Measurements from ENCODE around the gene RBP5. TPM values are rescaled to one million over a fixed set of nuclear protein-coding genes. Genes with fewer than 3 reads are reported as not detected.

The RBP5 gene
- total RNA-seq, 1 donor, result under 0.01 TPM

DNA sequence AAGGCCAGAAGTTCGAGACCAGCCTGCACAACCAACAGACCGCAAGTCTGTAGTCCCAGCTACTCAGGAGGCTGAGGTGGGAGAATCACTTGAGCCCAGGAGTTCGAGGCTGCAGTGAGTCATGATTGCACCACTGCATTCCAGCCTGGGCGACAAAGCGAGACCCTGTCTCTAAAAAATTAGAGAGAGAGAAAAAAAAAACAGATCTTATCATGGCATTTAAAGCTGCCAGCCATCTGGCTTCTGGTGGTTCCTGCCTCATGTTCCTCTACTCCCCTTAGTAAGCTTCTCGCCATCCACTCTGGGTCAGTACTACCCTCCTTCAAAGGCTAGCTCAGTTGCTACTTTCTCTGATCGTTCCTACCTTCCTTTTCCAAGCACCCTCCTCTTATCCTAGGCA is 17.5 kb upstream of the RBP5 start:
- DNase-seq (ENCODE audit: low read depth in 2 of 3, low spot score in 2 of 3), result no peak

DNA sequence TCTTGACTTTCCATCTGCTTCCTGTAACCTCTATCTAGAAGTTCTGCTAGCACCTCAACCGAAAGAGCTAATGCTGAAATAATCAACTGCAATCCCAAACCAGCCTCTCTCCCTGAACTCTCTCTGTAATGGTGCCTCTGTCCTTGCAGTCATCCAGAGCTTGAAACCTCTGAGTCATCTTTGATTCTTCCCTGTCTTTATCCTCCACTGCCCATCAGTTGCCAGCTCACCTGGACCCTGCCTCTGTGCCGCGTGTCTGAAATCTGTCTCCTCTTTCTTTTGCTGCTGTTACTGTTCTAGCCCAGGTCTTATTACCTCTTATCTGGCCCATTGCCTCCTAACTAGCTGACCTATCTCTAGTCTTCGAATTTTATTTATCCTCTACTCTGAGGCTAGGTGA is 17.0 kb upstream of the RBP5 start:
- DNase-seq (ENCODE audit: low read depth in 2 of 3, low spot score in 2 of 3), result no peak

DNA sequence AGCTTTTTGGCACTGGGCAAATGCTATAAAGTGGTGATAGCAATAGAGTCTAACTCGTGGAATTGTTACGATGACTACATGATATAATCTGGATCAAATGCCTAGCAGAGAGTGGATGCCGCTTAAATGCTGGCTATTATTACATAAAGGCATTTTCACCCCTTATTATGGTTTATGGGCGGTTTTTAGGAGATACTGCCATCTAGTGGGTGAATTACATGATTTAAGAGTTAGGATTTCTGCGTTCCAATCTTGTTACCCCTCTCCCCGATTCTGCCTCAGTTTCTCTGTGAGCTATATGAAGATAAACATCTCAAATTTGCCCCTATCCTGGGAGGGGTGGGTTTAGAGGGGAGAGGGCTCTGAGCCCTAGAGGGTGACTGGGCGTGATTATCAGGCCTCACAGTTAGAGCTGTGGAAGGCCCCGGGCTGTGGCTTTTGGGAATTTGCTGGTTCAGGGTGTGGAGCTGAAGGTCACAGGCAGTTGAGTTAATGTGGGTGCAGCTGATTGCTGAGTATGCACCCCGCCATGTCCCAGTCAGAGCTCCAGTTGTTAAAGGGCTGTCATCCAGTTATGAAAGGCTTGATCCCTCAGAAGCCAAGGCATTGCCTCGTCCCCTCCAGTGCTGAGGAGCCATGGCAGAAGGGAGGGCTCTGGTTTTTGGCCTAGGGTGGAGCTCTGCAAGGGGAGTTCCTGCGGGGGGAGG is 15.9 kb upstream of the RBP5 start:
- DNase-seq (ENCODE audit: low read depth in 2 of 3, low spot score in 2 of 3), result peak in 1 of 3 donors; percentile 58

DNA sequence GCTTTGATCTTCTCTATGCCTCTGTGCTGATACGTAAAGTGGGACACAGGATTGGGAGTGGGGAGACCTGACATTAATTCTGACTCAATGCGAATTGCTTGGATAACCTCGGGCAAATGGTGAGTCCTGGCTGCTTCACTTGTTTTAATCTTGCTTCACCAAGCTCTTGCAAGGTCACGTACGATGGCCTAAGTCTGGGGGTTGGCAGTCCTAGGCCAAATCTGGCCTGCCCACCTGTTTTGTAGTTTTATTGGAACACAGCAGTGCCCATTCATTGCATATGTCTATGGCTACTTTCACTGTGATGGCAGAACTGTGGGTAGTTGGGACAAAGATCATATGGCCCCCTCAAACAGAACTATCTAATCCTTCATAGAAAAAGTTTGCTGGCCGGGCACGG is 14.9 kb upstream of the RBP5 start:
- DNase-seq (ENCODE audit: low read depth in 2 of 3, low spot score in 2 of 3), result no peak

DNA sequence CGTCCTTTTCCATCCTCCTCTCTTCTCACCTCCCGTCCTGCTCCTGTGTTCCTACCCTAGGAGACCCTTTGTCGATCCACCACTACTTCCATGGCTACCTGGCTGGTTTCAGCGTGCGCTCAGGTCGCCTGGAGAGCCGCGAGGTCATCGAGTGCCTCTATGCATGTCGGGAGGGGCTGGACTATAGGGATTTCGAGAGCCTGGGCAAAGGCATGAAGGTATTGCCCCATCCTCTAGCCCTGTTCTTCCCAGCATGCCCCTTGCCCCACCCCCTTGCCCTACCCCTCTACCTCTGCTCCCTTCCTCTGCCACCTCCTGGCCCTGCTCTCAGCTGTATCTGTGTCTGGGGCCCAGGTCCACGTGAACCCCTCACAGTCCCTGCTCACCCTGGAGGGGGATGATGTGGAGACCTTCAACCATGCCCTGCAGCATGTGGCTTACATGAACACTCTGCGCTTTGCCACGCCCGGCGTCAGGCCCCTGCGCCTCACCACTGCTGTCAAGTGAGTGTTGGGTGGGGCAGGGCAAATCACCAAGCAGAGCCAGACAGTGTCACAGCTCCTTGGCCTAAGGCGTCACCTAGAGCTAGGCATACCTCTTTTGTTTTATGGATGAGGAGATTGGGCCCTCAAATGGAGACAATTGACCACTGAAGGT is 14.2 kb upstream of the RBP5 start:
- DNase-seq (ENCODE audit: low read depth in 2 of 3, low spot score in 2 of 3), result no peak

DNA sequence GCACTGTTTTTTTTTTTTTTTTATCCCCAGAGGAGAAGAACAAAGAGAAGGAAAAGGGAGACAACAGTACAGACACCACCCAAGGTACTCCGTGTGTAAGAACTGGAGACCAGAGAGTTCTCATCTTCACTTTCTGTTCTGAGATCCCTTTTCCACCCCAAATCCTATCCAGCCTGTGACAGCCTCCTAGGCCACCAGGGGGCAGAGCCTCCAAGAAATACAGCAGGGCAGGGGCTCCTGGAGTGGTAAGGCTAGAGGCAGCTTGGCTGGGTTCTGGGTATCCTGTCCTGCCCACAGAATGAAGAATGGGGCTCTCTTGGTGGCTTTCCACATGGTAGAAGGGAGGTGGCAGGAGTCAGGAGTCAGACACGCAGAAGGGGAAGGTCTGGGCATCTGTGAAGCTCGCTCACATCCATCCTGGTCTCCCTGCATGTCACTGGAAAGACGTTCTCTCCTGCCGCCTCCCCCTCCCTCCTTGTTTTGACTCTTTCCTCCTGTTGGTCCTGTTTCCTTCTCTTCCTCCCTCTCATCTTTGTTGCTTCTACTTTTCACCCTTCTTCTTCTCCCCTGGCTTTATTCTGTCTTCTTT is 13.5 kb upstream of the RBP5 start:
- DNase-seq (ENCODE audit: low read depth in 2 of 3, low spot score in 2 of 3), result peak in 2 of 3 donors; percentile 44 to 82

DNA sequence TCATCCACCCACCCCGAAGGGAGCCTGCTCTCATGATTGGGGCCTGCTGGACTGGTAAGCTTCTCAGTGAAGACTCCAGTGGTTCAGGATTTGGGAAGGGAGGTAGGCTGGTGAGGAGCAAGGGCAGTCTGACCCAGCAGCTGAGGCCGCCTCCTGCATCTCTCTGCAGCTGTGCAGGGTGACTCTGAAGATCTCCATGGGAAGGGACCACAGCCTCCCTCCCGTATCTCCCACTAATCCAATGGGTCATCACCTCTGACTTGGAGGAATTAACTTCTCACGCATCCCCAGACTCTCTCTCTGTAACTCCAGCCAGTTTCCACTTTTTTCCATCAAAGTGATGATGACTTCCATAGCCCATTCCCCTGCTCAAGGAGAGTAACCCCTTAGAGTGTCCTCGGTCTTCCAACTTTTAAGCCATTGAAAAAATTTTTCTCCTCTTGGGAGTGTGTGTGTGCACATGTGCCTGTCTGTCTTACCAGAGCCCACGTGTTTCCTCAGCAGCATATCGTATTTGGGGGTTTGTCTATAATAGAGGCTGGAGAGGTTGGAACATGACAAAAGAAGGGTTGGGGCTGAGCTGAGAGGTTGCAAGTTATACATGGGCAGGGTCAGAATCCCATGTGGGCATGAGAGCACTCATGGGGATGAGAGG is 12.8 kb upstream of the RBP5 start:
- no peak for DNase-seq (ENCODE audit: low read depth in 2 of 3, low spot score in 2 of 3)

DNA sequence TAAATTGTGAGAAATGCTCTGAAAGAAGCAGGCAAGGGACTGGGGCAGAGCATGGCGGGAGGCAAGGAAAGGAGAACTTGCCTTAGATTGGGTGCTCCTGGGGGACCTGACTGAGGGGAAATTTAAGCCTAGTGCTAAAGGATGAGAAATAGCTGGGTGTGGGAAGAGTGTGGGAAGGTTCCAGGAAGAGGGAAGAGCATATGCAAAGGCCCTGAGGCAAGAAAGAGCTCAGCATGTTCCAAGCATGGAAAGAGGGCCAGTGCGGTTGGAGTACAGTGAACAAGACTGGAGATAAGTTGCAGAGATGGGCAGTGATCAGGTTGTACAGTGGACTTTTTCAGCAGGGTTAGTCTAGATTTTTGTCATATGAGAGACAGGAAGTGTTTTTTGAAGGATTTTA is 10.5 kb upstream of the RBP5 start:
- DNase-seq (ENCODE audit: low read depth in 2 of 3, low spot score in 2 of 3), result no peak

DNA sequence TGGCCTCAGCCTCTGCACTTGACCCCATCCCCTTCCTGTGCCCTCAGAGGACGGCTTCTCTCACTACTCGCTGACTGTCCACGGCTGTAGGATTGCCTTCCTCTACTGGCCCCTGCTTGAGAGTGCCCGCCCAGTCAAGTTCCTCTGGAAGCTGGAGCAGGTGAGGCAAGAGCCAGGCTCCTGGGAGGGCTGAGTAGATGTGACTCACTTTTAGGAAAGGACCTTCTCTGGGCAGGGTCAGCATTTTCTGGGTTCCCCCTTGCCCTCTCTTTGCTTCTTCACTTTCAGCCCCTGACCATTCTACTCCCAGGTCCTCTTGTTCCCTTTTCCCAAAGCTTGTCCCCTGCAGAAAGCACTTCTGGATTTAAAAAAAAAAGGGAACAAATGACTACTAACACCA is 9.2 kb upstream of the RBP5 start:
- no peak for DNase-seq (ENCODE audit: low read depth in 2 of 3, low spot score in 2 of 3)

DNA sequence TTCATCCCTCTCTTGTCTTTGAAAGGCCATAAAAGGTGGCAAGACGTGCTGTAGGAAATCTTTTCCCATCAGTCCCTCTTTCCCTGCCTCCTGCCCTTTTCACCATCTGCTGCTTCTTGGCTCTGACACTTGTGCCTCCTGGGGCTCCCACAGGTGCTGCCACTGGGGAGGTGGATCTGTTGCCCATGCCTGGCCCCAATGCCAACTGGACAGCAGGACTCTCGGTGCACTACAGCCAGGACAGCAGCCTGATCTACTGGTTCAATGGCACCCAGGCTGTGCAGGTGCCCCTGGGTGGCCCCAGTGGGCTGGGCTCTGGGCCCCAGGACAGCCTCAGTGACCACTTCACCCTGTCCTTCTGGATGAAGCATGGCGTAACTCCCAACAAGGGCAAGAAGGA is 8.0 kb upstream of the RBP5 start:
- DNase-seq (ENCODE audit: low read depth in 2 of 3, low spot score in 2 of 3), result no peak

DNA sequence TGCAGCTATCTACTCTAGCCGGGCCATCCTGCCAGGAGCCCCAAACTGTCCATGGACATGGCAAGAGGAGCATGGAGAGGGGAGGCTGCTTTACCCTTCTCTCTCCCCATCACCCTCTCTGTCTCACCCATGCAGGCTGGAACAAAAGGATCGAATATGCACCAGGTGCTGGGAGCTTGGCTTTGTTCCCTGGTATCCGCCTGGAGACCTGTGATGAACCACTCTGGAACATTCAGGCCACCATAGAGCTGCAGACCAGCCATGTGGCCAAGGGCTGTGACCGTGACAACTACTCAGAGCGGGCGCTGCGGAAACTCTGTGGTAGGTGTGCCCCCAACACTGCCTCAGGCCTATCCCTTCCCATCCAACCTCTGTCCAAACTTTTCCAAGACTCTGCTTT is 7.4 kb upstream of the RBP5 start:
- no peak for DNase-seq (ENCODE audit: low read depth in 2 of 3, low spot score in 2 of 3)

DNA sequence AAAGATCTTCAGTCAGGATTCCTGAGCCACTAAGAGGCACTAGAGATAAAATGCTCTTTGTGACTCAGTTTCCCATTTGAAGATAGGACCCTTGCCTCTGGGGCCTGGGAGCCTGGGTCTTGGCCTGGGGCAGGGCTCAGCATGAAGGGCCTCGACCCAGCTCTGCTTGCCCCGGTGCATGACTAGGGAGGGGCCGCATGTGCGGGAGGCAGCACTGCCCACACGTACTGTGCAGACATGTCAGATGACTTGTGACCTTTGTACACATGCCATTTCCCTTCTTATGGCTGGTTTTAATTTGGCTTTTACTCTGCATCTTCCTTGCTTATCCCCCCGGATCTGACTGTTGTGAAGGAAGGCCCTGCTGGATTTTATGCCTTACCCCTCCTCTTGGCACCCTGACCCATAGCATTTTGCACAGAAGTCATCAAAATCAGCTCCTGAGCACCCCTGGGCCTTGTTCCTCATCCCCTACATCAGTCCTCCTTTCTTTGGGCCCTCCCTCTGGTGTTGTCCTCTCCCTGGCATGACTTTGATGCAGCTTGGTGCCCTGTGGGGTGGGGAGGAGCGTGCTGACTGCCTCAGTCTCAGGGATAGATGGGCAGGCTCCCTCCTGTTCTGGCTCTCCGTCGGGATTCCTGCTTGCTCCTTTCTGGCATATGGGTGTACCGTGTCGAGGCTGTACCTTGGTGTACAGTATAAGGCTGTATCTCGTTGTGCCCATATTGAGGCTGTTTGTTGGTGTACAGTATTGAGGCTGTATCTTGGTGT is 5.9 kb upstream of the RBP5 start:
- no peak for DNase-seq (ENCODE audit: low read depth in 2 of 3, low spot score in 2 of 3)

DNA sequence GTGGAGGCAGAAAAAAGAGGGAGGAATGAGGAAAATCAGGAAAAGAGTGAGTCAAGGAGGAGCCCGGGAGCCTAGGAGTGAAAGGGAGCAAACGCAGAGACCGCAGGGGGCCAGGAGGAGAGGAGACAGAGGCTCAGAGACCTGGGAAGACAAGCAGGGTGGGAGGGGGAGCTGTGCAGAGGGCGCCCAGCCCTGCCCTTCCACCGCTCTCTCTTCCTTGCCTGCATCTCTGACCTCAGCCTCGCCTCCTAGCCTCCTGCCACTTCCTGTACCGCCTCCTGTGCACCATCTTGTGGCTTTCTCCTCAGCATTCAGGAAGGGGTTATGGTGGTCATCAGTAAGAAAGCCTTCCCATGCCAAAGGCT is 2.8 kb upstream of the RBP5 start:
- DNase-seq (ENCODE audit: low read depth in 2 of 3, low spot score in 2 of 3), result peak in 2 of 3 donors; percentile 44 to 68

DNA sequence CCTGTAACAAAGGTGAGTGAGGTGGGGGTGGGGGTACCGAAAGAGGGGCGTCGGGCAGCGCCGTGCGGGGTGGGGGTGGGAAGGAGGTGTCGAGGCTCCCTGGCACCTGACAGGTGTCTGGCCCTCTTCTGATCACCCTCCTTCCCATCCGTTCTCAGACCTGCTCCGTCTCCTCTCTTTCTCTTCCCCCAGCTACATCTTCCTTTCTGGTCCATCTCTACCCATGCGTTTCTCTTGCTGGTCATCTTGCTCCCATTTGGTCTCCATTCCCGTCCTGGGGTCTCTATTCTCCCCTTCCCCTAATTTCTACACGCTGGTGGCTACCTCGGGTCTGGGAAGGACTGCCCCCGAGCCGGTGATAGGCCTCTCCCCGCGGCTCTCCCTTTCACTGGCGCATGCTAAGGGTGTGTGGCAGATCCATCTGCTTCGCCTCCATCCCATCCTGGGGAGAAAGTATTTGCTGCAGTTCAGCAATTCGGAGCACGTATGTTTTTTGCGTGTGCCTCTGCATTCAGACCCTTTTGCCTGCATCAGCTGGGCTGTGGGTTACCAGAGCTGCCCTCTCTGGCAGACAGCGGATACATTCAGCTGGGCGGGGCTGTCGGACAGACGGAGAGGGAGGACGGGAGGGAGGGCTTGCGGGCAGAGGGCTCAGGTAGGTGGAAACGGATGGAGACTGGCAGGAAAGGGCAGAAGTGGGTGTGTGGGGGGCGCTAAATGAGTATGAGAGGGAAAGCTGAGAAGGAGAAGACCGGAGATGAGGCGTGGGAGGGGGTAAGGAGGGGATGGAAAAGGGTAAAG is 2.2 kb upstream of the RBP5 start:
- peak in 2 of 3 donors; percentile 36 to 48 for DNase-seq (ENCODE audit: low read depth in 2 of 3, low spot score in 2 of 3)

DNA sequence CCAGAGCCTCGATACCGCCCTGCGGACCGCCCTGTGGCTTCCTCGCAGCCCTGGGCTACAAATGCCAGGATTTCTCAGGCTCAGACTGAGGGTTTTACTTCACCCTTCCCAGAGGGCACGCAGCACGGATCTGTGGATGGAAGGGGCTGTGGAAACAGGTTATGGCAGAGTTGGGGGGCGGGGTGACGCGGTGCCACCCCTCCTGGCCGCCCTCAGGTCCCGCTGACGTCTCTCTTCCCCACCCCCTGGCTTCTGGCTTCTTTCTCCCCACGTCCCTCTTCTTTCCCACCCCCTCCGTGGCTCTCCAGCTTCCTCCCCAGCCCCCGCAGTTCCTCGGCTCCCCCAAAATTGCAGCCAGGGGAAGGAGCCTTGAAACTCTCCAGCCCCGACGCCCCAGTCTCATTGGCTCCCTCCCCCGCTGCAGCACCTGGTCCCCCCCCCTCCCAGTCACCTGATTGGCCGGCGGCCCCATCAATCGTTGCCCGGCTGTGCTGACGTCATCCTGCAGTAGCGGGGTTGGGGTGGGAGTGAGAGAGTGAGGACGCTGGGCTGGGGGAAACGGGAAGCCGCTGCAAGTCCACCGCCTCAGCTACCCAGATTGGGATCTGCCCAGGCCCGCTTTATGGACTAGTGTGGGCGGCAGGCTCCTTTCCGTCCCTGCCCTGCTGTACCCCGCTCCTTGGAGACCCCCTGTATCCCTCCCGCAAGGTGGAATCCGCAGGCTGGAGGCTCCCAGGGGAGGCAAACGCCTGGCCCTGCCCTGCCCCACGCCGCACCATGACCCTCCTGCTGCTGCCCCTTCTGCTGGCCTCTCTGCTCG is 1.4 kb upstream of the RBP5 start, which contains the start of gene CLSTN3:
Gene CLSTN3, plus strand, starts transcription at position 500 of the 820 bp plus-strand sequence. Its CDS starts 278 bp downstream, at position 778.
- DNase-seq (ENCODE audit: low read depth in 2 of 3, low spot score in 2 of 3), result peak; percentile 68 to 92 (median 85)

DNA sequence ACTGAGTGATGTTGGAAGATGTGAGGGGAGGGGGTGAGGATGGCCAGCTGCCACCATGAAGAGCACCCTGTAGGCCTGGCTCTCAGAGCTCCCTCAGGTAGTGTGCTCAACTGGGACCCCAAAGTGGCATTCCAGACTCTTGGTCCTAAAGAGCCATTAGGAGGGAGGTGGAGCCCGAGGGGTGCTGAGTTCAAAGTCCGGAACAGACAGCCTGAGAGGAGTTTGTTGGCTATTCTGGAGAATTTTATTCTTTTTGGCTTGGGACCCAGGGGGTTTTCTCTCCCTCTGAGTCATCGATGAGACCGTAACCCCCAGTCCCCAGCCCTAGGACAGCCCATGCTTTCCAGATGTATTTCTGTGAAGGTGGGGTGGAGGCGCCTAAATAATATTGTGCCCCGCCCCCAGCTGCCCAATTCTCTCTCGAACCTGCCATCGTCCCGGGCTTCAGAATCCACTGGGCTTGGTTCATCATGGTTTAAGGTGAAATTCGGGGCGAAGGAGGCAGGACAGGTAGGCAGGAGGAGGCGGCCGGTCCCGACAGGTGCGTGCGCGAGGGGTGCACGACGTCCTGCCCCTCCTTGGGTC is 690 bp upstream of the RBP5 start:
- peak in 2 of 3 donors; percentile 30 to 48 for DNase-seq (ENCODE audit: low read depth in 2 of 3, low spot score in 2 of 3)

DNA sequence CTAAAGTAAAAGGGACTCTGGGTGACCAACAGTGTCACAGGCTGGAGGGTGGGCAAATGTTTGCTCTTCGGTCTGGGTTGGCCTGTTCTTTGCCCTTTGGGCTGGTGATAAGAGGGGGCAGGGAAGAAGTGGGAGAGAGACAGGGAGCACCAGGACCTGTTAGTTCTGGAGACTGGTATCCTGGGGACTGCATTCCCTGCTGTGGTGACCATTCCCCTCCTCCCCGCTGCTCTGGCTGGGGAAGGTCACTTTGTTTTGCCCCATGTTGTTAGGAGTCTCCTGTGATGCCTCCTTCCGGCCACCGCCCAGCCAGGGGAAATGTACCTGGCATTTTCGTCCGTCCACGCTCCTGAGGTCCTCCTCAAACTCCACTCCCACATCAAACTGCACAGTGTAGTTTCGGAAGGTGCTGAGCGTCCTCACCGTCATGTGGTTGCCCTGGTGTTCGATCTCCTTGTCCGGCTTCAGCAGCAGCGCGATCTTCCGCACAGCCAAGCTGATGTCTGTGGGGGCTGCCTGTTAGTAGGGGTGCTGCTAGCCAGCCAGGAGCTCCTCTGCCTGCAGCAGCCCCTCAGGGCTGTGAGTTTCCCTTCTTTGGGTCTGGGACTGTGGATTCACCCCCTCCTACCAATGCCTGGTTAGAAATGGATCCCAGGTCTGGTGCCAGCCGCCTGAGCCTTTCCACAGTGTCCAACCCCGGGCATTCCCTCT is 618 bp downstream of the RBP5 start:
- no peak for DNase-seq (ENCODE audit: low read depth in 2 of 3, low spot score in 2 of 3)

DNA sequence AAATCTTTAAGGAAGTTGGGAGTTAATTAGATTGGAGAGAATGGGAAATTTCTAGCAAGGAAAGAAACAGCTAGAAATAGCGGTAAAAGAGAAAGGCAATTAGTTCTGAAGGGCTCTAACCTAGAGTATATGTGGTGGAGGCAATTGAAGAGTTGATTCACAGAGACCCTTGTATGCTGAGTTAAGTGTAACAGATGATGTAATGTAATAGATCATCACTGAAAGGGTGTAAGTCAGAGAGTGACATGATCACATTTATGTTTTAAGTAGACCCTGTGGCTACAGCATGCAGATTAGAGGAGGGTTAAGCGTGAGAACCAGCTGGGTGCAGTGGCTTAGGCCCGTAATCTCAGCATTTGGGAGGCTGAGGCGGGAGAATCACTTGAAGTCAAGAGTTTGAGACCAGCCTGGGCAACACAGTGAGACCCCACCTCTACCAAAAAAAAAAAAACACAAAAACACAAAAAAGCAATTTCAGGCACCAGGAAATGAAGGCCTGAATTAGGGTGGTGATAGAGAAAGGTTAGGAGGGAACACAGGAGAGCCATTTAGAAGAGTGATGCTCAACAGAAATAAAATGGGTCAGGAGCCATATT is 3.0 kb downstream of the RBP5 start:
- no peak for DNase-seq (ENCODE audit: low read depth in 2 of 3, low spot score in 2 of 3)
